Measurements from ENCODE around the gene ZFYVE21.

GRCh38 chr14:103708750-103709187, 6.8 kb upstream of the ZFYVE21 start:
- no peak for TF ChIP-seq CTCF (conservative IDR thresholded peaks at IDR 0.05; ENCODE audit: low read depth, low read length)
- TF ChIP-seq EZH2 (IDR thresholded peaks at IDR 0.05; ENCODE audit: low read length, unreplicated experiment) = no peak
- TF ChIP-seq EZH2phosphoT487 (IDR thresholded peaks at IDR 0.05; ENCODE audit: borderline replicate concordance, low read length) = no peak

Measured in PC-3 (cell line).